Heart left ventricle (tissue), 16 donors: ENCODE measurements around the gene ANO3. TPM values are rescaled to one million over a fixed set of nuclear protein-coding genes. Genes with fewer than 3 reads are reported as not detected.

ENCODE experiments used
- ATAC-seq, 4 donors: fragments of 200-7000 bp; cut with Tn5 transposase; one replicate each; pipeline ENCODE4 v1.9.1; 2020 to 2022; ENCODE audit warnings: moderate library complexity in 4 of 4, mild to moderate bottlenecking in 3 of 4, moderate number of reproducible peaks in 1 of 4
- DNase-seq, 5 donors: peaks; one replicate each; pipeline ENCODE4 v3.0.0-alpha.2; 2020
- H3K27ac ChIP-seq, 12 donors: fragments of 200-600 bp; sonication (generic) in 4 of 12; one replicate each; pipeline versions ENCODE4 v1.5.0 to v1.8.0; 2016 to 2022; ENCODE audit warnings: mild to moderate bottlenecking in 2 of 12
- H3K27me3 ChIP-seq, 9 donors: fragments of 200-600 bp; sonication (generic) in 2 of 9; one replicate each; pipeline versions ENCODE4 v1.5.1 to v1.8.0; 2016 to 2022; ENCODE audit warnings: mild to moderate bottlenecking in 3 of 9
- H3K36me3 ChIP-seq, 9 donors: fragments of 200-600 bp; sonication (generic) in 2 of 9; one replicate each; pipeline versions ENCODE4 v1.5.0 to v1.8.0; 2018 to 2022; ENCODE audit warnings: mild to moderate bottlenecking in 2 of 9
- H3K4me1 ChIP-seq, 12 donors: fragments of 200-600 bp; sonication (generic) in 4 of 12; one replicate each; pipeline versions ENCODE4 v1.5.0 to v1.8.0; 2016 to 2022; ENCODE audit warnings: mild to moderate bottlenecking in 3 of 12
- H3K4me3 ChIP-seq, 12 donors: fragments of 200-600 bp; sonication (generic) in 4 of 12; one replicate each; pipeline versions ENCODE4 v1.5.0 to v1.8.0; 2017 to 2022; ENCODE audit warnings: mild to moderate bottlenecking in 9 of 12, moderate library complexity in 4 of 12
- H3K9me3 ChIP-seq, 12 donors: fragments of 200-600 bp; sonication (generic) in 4 of 12; one replicate each; pipeline versions ENCODE4 v1.5.0 to v1.8.0; 2016 to 2022; ENCODE audit warnings: mild to moderate bottlenecking in 1 of 12
- POLR2A ChIP-seq, 2 donors: fragments of 450-650 bp; IDR thresholded peaks; one replicate each; pipeline ENCODE4 v1.6.1; 2017; ENCODE audit warnings: antibody characterized with exemption in 2 of 2, mild to moderate bottlenecking in 2 of 2, moderate library complexity in 2 of 2
- WGBS, 4 donors: extraction: QIAGEN DNeasy Blood & Tissue Kit in 2 of 4; methylation state at CpG; one replicate each; pipeline versions ENCODE4 v1.1.5 to v1.1.7; 2013 to 2018; 5-methylcytosine and 5-hydroxymethylcytosine counted together
- intact Hi-C, 10 donors: fragments of 100-400 bp; cut with DNase I; formaldehyde crosslinking; loops; one replicate each; pipeline versions ENCODE4 v1.11.1 to v1.14.2; 2022
- polyA plus RNA-seq, 2 donors: library from polyadenylated mRNA; stranded (reverse); fragments of 200-250 nt; gene quantifications; one replicate each; pipeline ENCODE4 v1.2.3, GENCODE V29; 2013
- total RNA-seq, 9 donors: library from RNA; depleted of rRNA in 2 of 9; stranded (reverse); fragments of >200 nt in 2 of 9; fragmentation: NEBNext Ultra II Directional in 3 of 9; extraction: Animal tissue kit (Norgen Biotek cat#: 25700) in 3 of 9; gene quantifications; one replicate each; pipeline versions ENCODE4 v1.1.0 to v1.2.4, GENCODE V29; 2016 to 2023
- TF ChIP-seq, protein P1 (sequence below), 12 donors: fragments of 200-600 bp; sonication (generic) in 4 of 12; IDR thresholded peaks; one replicate each; pipeline versions ENCODE4 v1.5.0 to v1.8.0; 2018 to 2022; ENCODE audit warnings: antibody characterized with exemption in 12 of 12, mild to moderate bottlenecking in 5 of 12
- donor health status: ischemic (EF 13 %, LVEDD 7.1; RV severe dilation, severe dysfunction).
- donor health status: healthy with polysubstance abuse.
- donor health status: DM: no; HTN: yes; CAD: no.
- donor health status: DM: no; HTN: no; CAD: no.
- donor health status: ischemic (EF 25% LVEDD 6.9; RV normal size, moderate dysfunction).
- donor health status: ischemic (EF 25% LVEDD 5.7; RV mildly dilated, moderate dysfunction).
- donor health status: healthy.
- donor health status: DM: yes; HTN: yes; CAD: no.
- donor health status: ischemic (EF 35%, LVEDD 5.7; RV mildly dilated, moderate dysfunction).
- donor health status: nonischemic (EF 11% LVEDD 7.7; RV severe dilation, severe dysfunction).
- donor health status: DM: yes; HTN: yes; CAD: no.
- donor health status: PGD.
- donor health status: ischemic (EF 29% LVEDD 5.4; RV normal size, mild dysfunction).
- donor health status: nonischemic (EF 23%, LVEDD 6.1; RV moderate dilation, normal function).

The ANO3 gene
- total and polyA plus RNA-seq, 11 donors = 0.04 to 0.54 (median 0.12) TPM; not detected in 6

DNA sequence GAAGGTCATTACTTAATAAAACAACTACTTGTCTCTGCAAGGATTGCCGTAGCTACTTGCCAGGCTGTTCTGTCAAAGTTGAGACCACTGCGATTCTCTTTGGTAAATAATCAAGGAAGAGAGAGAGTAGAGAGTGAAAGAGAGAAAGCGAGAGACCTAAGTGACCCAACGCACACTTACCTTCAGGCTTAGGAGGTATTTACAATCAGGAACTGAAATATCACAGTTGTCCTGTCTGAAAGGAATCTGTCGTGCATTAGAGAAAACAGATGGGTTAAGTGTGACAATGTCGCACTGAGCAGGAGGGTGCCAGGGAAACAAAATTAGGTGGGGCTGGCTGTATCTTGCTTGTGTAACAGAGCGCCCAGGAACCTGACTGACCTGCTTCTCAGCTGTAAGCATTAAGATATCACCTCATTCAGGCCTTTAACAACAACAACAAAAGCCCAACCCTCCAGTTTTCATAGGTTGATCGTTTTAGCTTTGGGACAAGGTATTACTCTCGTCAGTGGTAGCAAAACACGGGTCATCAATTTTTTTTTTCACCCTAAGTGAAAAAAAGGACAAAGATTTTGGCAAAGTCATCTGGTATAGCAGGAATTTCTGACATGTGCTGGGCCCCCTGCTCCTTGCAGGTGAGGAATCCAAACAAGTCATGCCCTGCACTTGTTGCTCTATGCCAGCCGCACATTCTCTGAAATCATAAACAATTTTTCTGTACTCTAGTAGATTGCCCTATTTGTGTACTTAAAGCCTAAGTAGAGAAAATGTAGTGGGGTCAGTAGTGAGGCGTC is 240.1 kb downstream of the ANO3 start, which contains the start of gene MUC15:
TSS of gene MUC15 (minus strand) at position 403 of the 794 bp plus-strand sequence. CDS start 5,169 bp downstream, outside the sequence.
- Histone ChIP-seq H3K9me3 (no peaks in the 10 kb centered on the region), H3K27me3 (no peaks in the 10 kb centered on the region), H3K4me3 (no peak within 1 kb of the TSS), H3K27ac (no peak within 1 kb of the TSS), H3K4me1 (no peaks in the 10 kb centered on the region), H3K36me3 (no peaks in the 10 kb centered on the region)
- TF ChIP-seq POLR2A (IDR thresholded peaks at IDR 0.05) = no peak
- TF ChIP-seq, protein P1, sequence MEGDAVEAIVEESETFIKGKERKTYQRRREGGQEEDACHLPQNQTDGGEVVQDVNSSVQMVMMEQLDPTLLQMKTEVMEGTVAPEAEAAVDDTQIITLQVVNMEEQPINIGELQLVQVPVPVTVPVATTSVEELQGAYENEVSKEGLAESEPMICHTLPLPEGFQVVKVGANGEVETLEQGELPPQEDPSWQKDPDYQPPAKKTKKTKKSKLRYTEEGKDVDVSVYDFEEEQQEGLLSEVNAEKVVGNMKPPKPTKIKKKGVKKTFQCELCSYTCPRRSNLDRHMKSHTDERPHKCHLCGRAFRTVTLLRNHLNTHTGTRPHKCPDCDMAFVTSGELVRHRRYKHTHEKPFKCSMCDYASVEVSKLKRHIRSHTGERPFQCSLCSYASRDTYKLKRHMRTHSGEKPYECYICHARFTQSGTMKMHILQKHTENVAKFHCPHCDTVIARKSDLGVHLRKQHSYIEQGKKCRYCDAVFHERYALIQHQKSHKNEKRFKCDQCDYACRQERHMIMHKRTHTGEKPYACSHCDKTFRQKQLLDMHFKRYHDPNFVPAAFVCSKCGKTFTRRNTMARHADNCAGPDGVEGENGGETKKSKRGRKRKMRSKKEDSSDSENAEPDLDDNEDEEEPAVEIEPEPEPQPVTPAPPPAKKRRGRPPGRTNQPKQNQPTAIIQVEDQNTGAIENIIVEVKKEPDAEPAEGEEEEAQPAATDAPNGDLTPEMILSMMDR (IDR thresholded peaks at IDR 0.05) = no peak
- DNase-seq (no peak), ATAC-seq (no peak)
- WGBS, 4 donors = 63 to 69% (median 68%) methylated on average over 12 of the region's 12 CpGs
- intact Hi-C loops = no loop called here

- H3K27ac ChIP-seq = no peak overlapping the region
- no peaks in the 10 kb centered on the region for H3K36me3 ChIP-seq
- H3K4me3 ChIP-seq = no peak overlapping the region
- 76 to 83% (median 80%) methylated on average over 11 of the region's 11 CpGs for WGBS, 4 donors
- DNase-seq (no peak), ATAC-seq (no peak)
- no peaks in the 10 kb centered on the region for H3K27me3 ChIP-seq
- H3K9me3 ChIP-seq = no peaks in the 10 kb centered on the region
- intact Hi-C loops = no loop called here
- TF ChIP-seq, protein P1 (IDR thresholded peaks at IDR 0.05) = no peak
- TF ChIP-seq POLR2A (IDR thresholded peaks at IDR 0.05) = no peak
- no peaks in the 10 kb centered on the region for H3K4me1 ChIP-seq
Observed at GRCh38 chr11:26572770-26573402, 241.0 kb downstream of the ANO3 start.

- no peak for DNase-seq
- ATAC-seq = no peak
- intact Hi-C loops = no loop called here
- no peaks in the 10 kb centered on the region for H3K4me1 ChIP-seq
- H3K27me3 ChIP-seq = no peaks in the 10 kb centered on the region
- WGBS, 4 donors = 68 to 76% (median 72%) methylated on average over 2 of the region's 2 CpGs
- TF ChIP-seq POLR2A (IDR thresholded peaks at IDR 0.05) = no peak
- TF ChIP-seq, protein P1 (IDR thresholded peaks at IDR 0.05) = no peak
- H3K4me3 ChIP-seq = no peak overlapping the region
- no peaks in the 10 kb centered on the region for H3K9me3 ChIP-seq
- H3K27ac ChIP-seq = no peak overlapping the region
- H3K36me3 ChIP-seq = no peaks in the 10 kb centered on the region
Observed at GRCh38 chr11:26573896-26574295, 242.0 kb downstream of the ANO3 start.

DNA sequence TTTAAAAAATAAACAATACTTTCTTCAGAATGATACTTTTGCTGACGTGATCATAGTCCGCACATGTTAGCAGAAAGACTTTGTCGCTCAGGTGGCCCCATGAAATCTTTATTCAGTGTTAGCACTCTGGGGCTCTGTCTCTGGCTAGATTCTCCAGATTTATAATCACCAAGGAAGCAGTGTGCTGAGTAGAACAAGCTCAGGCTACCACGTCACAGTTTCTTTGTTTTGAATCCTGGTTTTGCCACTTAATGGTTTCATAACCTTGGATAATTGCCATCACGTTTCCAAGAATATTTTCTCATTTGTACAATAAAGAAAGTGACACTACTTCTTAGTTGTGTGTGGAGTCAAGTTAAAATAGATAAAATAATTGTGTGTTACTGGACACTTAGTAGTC is 244.0 kb downstream of the ANO3 start:
- no peak for TF ChIP-seq POLR2A (IDR thresholded peaks at IDR 0.05)
- TF ChIP-seq, protein P1 (IDR thresholded peaks at IDR 0.05) = no peak
- H3K4me1 ChIP-seq = no peaks in the 10 kb centered on the region
- no peaks in the 10 kb centered on the region for H3K36me3 ChIP-seq
- no peaks in the 10 kb centered on the region for H3K27me3 ChIP-seq
- no peak overlapping the region for H3K27ac ChIP-seq
- intact Hi-C loops = no loop called here
- DNase-seq = no peak
- H3K4me3 ChIP-seq = no peak overlapping the region
- ATAC-seq = no peak
- no peaks in the 10 kb centered on the region for H3K9me3 ChIP-seq
- 74 to 81% (median 76%) methylated on average over 5 of the region's 5 CpGs for WGBS, 4 donors
